Muscle of back (tissue), 11 donors: Measurements from ENCODE around the gene ZBTB16. TPM values are rescaled to one million over a fixed set of nuclear protein-coding genes. Genes with fewer than 3 reads are reported as not detected.

Experiments used
- DNase-seq, 3 donors: peaks; one replicate each; pipeline versions ENCODE4 v3.0.0 to v3.0.0-alpha.2; 2013
- polyA plus RNA-seq, 10 donors: library from polyadenylated mRNA; unstranded; fragments of 120-200 nt; gene quantifications; one replicate each; pipeline ENCODE4 v1.2.1, GENCODE V29; 2013; ENCODE audit not compliant: insufficient read length in 10 of 10

Gene ZBTB16
- polyA plus RNA-seq, 10 donors: 3.2 to 10.1 (median 5.9) TPM

DNA sequence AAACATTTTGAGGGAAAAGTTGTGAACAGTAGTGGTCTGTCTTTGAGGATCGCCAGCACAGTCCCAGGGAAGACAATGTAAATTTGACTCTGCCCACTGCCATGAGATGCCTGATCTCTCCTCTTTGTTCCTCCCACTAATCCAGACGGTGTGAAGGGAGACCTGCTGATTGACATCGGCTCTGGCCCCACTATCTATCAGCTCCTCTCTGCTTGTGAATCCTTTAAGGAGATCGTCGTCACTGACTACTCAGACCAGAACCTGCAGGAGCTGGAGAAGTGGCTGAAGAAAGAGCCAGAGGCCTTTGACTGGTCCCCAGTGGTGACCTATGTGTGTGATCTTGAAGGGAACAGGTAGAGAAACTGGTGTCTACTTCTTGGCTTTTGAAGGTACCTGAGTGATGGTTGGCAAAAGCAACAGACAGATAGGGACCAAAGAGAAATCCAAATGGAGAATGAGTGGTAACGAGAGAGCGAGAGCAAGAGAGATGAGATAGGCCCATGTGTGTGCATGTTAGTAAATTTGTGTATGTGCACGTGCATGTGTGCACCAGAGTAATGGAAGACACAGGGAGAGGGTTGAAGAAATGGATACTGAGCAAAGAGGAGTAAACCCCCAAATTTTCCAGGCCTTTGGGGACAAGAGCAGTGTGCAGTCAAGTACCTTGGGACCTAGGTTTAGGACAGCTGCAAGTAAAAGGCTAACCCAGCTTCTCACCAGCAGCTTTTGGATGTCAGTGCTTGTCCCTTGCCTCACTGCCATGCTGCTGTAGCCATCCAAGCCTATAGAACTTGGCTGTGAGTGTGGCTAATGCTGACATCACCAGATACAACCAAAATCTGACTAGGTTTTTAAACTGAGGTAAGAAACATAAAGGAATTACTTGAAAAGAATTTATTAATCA lies 238.5 kb downstream of the ZBTB16 start:
- DNase-seq: no peak

DNA sequence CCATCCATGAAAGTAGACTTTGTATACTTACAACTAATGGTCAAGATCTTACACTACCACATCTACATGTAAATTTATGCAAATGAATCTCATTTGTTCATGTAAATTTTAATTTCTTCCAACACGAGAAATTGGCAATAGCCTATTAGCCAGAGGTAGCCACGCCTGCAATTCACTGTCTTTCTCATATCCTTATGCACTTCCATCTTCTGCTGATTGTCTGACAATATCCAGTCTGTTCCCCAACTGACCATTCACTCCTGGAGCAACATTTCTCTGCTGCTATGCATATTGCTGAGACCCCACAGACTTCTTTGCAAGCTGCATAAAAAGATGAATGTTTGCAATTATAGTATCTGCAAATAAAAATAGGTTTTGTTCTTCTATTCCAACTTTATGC lies 239.2 kb downstream of the ZBTB16 start:
- no peak for DNase-seq

Other genes starting within 250 kb of the ZBTB16 start
- gene USP28, start 184.1 kb upstream of the ZBTB16 start, polyA plus RNA-seq: 100 to 1,000 TPM in 2 of 10 donors, 10 to 100 TPM in 8; 43.7 to 108 (median 76.8) TPM
- gene HTR3B, start 154.9 kb upstream of the ZBTB16 start, polyA plus RNA-seq: under 1 TPM in 5 of 10 donors, not detected in 5; 0.07 to 0.16 (median 0.08) TPM
- under 1 TPM in 6 of 10 donors, not detected in 4; 0.08 to 0.18 (median 0.16) TPM for gene HTR3A, start 84.6 kb upstream of the ZBTB16 start, polyA plus RNA-seq
- 100 to 1,000 TPM in 1 of 10 donors, 10 to 100 TPM in 9; 28.9 to 109 (median 54.7) TPM for gene NNMT, start 236.7 kb downstream of the ZBTB16 start, polyA plus RNA-seq